Gastrocnemius medialis (tissue), 4 donors: ENCODE results near the gene FKBP5.

ENCODE experiments used
- POLR2A ChIP-seq, 2 donors: fragments of 450-650 bp; IDR thresholded peaks; one replicate each; pipeline ENCODE4 v1.6.1; 2017; ENCODE audit warnings: antibody characterized with exemption in 2 of 2, mild to moderate bottlenecking in 2 of 2, moderate library complexity in 2 of 2
- TF ChIP-seq, protein P1 (sequence below), 5 experiments: fragments of 450-650 bp in 3 of 5; fragments of 200-600 bp in 2 of 5; sonication (generic) in 2 of 5; IDR thresholded peaks in 4 of 5; conservative IDR thresholded peaks in 1 of 5; 1 replicate in 4 of 5; 2 replicates in 1 of 5; pipeline ENCODE4 v1.5.1; 2016 to 2019; ENCODE audit warnings: antibody characterized with exemption in 5 of 5, mild to moderate bottlenecking in 3 of 5, moderate library complexity in 3 of 5

DNA sequence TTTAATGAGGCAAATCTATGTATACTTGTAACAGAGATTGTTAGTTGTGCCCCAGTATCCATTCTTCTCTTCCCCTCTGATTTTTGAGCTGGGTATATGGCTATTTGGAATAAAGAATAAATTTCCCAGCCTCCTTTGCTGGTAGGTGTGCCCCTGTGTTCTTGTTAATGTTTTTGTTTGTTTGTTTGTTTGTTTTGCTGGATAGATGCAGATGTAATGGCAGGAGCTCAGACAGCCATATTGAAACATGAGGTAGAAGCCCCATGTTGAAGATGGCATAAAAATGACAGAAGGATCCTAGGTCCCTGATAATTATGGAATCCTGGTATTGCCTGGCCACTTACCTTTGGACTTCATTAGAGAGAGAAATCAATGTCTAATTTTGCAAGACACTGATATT lies 19.9 kb upstream of the FKBP5 start:
- TF ChIP-seq, protein P1, sequence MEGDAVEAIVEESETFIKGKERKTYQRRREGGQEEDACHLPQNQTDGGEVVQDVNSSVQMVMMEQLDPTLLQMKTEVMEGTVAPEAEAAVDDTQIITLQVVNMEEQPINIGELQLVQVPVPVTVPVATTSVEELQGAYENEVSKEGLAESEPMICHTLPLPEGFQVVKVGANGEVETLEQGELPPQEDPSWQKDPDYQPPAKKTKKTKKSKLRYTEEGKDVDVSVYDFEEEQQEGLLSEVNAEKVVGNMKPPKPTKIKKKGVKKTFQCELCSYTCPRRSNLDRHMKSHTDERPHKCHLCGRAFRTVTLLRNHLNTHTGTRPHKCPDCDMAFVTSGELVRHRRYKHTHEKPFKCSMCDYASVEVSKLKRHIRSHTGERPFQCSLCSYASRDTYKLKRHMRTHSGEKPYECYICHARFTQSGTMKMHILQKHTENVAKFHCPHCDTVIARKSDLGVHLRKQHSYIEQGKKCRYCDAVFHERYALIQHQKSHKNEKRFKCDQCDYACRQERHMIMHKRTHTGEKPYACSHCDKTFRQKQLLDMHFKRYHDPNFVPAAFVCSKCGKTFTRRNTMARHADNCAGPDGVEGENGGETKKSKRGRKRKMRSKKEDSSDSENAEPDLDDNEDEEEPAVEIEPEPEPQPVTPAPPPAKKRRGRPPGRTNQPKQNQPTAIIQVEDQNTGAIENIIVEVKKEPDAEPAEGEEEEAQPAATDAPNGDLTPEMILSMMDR (IDR thresholded peaks at IDR 0.05 in 4 of 5, conservative IDR thresholded peaks at IDR 0.05 in 1 of 5) = no peak
- no peak for TF ChIP-seq POLR2A (IDR thresholded peaks at IDR 0.05)
